22Rv1 (cell line): ENCODE results near the gene MED10.

Experiments
- H3K27ac ChIP-seq: fragments of 450-650 bp; 2 replicates; pipeline ENCODE4 v1.5.1; 2017
- CTCF ChIP-seq: fragments of 450-650 bp; IDR thresholded peaks from 2 replicates; pipeline ENCODE4 v1.5.1; 2017; ENCODE audit warnings: mild to moderate bottlenecking
- ZFX ChIP-seq: fragments of 450-650 bp; IDR thresholded peaks from 2 replicates; pipeline ENCODE4 v1.6.1; 2017; ENCODE audit warnings: antibody characterized with exemption, borderline replicate concordance

MED10 gene

GRCh38 chr5:6338135-6338534, 40.2 kb downstream of the MED10 start:
- TF ChIP-seq ZFX = no peak
- TF ChIP-seq CTCF = no peak

GRCh38 chr5:6333182-6333905, 45.0 kb downstream of the MED10 start:
- no peak for TF ChIP-seq CTCF
- no peak for TF ChIP-seq ZFX

More at GRCh38 chr5:6338135-6338534, 40.2 kb downstream of the MED10 start:
- no peak overlapping the region for H3K27ac ChIP-seq

GRCh38 chr5:6328173-6328572, 50.2 kb downstream of the MED10 start:
- no peak for TF ChIP-seq ZFX
- TF ChIP-seq CTCF = no peak
- no peak overlapping the region for H3K27ac ChIP-seq

More at GRCh38 chr5:6333182-6333905, 45.0 kb downstream of the MED10 start:
- H3K27ac ChIP-seq = no peak overlapping the region

GRCh38 chr5:6326776-6327175, 51.6 kb downstream of the MED10 start:
- H3K27ac ChIP-seq = no peak overlapping the region
- no peak for TF ChIP-seq ZFX

- TF ChIP-seq ZFX (no peak), CTCF (no peak)
Observed at GRCh38 chr5:6322163-6322713, 56.1 kb downstream of the MED10 start.

More at GRCh38 chr5:6322163-6322713, 56.1 kb downstream of the MED10 start:
- no peak overlapping the region for H3K27ac ChIP-seq
